HG03045 (cell line): ENCODE data around the gene SPRED1.
"Not testable (repeated sequence)": the region's sequence is repeated elsewhere in the genome, so short reads cannot be mapped to it uniquely, and the experiment has no call there.

Experiments
- ATAC-seq: cut with Tn5 transposase; IDR thresholded peaks from one replicate; pipeline ENCODE4 v1.9.1; 2021; ENCODE audit warnings: mild to moderate bottlenecking, moderate library complexity; ENCODE audit not compliant: unreplicated experiment

SPRED1 gene

DNA sequence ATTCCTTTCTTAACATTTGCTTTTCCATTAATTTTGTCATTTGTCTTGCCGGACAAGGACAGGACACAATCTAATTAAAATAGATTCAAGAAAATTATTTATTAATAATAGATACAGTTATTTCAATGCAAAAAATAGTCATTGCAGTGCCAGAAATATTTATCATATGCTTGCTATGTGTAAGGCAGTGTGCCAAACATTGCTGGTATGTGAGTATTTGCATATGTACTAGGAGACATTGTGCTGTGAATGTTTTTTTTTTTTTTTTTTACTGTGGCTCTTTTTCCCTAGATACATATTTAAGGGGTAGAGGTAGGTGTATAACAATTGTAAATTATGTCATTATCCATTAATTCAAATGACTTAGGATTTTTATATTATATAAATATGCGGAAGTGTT is 23.3 kb downstream of the SPRED1 start:
- no peak for ATAC-seq

DNA sequence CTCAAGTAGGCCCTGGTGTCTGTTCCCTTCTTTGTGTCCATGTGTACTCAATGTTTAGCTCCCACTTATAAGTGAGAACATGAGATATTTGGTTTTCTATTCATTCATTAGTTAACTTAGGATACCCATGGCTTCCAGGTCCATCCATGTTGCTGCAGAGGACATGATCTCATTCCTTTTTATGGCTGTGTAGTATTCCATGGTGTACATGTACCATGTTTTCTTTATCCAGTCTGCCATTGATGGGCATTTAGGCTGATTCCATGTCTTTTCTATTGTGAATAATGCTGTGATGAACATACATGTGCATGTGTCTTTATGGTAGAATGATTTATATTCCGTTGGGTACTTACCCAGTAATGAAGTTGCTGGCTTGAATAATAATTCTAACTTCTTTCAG is 24.6 kb downstream of the SPRED1 start:
- not testable (repeated sequence) for ATAC-seq

DNA sequence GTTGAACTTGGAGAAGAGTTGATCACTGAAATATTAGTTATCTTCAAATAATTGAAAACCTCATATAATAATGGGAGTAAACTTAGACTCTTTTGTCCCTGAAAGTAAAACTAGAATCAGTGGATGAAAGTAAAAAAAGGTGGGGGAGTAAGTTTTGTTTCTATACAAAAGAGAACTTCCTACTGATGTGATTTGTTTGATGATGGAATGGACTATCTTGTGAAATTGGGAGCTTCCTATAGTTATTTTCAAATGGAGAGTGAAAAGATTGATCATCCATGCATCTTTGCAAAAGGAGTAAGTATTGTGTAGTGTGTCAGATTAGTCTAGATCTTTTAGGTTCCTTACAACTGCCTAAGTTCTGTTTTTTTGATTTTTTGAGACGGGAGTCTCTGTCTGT is 28.4 kb downstream of the SPRED1 start:
- no peak for ATAC-seq

DNA sequence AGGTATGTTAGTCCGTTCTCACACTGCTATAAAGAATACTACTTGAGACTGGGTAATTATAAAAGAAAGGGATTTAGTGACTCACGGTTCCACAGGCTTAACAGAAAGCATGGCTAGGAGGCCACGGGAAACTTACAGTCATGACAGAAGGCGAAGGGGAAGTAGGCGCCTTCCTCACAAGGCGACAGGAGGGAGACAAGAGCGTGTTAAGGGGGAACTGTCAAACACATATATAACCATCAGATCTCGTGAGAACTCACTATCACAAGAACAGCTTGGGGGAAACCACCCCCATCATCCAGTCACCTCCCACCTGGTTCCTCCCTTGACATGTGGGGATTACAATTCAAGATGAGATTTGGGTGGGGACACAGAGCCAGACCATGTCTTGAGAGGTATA is 30.4 kb downstream of the SPRED1 start:
- ATAC-seq, result no peak

DNA sequence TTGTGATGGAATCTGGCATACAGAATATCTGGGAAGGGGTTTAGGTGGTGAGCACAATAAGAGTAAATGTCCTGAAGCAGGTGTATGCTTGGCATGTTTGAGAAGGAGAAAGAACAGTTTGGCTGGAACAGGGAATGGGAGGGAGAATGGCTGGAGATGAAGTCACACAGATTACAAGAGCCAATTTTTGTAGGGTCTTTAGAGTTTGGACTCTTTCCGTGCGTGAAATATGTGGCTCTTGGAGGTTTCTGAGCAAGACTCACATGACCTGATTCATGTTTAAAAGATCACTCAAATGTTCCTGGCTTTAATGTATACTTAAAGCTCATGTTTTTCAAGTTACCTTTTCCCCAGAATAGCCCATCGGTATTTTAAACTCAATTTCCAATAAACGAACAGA is 32.8 kb downstream of the SPRED1 start:
- no peak for ATAC-seq

DNA sequence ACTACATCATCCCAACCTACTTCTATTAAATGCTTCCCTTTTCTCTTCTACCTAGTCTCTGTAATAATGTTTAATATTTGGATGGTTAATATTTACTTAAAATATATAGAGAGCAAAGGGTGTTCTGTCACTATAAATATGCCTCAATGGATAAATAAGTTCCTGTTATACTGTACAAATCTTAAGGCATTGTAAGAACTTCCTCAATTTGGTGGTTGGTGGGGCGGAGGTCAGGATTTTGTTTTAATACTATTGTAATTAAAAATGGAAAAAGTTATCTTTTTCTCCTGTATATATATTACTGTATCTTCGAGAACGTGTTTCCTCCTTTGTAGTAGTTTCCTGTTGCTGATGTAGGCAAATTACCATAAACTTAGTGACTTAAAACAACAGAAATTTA is 41.5 kb downstream of the SPRED1 start:
- no peak for ATAC-seq

DNA sequence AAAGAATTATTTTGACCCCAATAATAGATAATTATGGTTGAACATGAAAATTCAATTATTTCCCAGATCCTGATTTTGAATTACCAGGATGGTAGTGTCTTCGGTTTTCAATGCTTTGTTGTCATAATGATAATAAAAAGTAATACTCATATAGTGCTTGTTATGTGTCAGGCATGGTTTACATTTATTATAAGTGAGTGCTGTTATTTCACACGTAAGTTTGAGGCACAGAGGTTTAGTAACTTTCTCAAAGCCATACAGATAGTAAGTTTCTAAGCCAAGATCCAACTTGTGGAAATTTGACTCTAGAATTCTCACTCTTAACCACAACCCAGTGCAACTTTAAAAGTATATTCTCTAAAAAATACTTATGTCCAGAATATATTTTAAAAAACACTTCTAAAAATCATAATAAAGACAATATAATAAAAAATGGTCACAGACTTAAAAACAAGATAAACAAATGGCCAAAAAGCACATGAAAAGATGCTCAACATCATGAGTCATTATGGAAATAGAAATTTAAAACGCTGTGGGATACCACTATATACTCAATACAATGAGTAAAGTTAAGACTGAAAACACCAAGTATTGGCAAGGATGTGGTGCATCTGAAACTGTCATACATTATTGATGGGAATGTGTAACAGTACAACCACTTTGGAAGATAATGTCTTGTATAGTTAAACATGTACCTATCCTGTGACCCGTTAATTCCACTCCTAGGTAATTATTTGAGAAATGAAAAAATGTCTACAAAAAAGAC is 45.2 kb downstream of the SPRED1 start:
- no peak for ATAC-seq

DNA sequence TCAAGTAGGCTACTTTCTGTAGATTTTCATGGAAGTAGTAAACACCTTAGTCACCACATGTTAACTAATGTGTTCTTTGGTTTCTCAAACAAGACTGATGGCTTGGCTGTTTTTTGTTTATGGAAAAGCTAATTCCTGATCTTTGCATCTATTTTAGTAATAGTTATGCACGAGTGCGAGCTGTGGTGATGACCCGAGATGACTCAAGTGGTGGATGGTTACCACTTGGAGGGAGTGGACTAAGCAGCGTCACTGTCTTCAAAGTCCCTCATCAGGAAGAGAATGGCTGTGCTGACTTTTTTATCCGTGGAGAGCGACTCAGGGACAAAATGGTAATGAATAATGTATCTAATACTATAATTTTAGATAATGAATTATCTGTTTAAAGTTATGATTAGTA is 46.6 kb downstream of the SPRED1 start:
- no peak for ATAC-seq

DNA sequence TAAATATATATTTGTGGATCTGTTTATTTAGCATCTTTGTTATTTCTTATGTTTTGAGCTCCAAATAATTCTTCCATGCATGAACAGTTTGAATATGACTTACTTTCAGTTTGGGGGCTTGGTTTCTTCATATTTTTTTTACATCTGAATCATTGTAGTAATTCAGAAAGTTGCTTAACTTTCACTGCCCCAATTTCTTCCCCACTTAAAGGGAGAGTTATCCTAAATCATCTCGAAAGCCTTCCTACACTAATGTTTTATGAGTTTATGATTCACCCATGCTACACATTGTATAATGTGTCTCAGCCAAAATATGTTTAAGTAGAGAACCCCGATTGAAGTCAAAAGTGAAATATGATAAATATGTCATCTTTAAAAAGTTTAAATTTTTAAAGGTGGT is 47.8 kb downstream of the SPRED1 start:
- no peak for ATAC-seq

DNA sequence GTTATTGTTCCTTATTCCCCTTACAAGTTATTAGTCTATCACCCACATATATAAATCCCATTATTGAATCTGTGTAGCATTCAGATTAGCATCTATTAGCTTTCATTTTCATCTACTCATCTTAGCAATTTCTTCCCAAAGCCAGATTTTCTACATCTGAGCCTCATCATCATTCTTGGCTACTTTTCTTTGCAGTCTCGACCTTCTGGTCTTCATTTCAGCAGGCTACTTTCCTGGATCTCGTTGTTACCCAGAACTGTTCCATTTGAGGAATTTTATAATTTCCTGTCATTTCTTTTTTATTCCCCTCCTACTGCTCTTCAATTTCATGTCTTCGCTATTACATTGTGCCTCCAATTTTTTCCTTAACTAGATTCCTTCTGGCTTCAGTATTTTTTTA is 51.8 kb downstream of the SPRED1 start:
- no peak for ATAC-seq

DNA sequence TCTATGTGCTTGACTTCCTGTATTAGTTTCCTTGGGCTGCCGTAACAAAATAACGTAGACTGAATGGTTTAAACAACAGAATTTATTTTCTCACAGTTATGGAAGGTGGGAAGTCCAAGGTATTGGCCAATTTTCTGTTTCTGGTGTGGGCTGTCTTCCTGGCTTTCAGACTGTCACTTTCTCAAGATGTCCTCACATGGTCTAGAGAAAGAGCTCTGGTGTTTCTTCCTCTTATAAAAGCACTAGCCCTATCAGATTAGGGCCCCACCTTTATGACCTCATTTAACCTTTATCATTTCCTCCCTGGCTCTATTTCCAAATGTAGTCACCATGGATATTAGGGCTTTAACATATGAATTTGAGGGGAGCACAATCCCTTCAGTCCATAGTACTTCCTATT is 54.6 kb downstream of the SPRED1 start:
- no peak for ATAC-seq

DNA sequence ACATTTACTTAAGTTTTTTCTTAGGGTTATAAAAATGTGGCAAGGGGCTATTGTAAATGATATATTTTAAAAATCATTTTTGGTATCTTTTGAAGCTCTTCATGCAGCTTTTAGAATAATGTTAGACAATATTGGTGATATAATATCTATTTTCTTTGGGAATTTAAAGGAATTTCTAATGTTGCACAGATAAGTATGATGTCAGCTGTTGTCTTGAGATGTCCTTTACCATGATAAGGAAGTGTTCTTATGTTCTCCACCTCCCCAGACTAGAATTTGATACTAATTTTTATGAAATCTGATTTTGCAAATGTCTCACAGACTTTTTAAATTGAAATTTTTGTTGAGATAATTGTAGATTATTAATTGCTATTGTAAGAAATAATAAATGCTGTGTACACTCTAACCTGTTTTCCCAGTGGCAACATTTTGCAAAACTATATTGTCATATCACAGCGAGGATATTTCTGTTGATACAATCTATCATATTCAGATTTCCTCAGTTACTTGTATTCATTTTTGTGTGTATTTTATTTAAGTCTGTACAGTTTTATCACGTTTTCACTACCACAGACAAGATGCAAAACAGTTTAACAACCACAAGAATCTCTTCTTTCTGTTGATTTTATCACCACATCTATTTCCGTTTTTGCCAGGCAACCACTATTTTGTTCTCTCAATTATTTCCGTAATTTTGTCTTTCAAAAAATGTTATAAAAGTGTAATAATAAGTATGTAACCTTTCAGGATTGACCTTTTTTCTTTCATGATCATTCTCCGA is 55.4 kb downstream of the SPRED1 start:
- no peak for ATAC-seq

DNA sequence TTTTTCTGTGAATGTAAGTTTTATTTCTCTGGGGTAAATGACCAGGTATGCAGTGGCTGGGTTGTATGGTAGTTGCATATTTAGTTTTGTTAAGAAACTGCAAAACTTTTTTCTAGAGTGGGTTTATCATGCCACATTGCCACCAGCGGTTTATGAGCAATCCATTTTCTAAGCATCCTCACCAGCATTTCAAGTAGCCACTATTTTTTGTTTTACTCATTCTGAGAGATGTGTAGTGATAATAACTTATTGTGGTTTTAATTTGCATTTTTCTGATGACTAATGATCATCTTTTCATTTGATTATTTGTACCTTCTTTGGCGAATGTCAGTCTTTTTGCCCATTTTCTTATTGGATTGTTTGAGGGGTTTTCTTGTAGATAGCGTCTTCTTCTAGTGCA is 56.2 kb downstream of the SPRED1 start:
- no peak for ATAC-seq

DNA sequence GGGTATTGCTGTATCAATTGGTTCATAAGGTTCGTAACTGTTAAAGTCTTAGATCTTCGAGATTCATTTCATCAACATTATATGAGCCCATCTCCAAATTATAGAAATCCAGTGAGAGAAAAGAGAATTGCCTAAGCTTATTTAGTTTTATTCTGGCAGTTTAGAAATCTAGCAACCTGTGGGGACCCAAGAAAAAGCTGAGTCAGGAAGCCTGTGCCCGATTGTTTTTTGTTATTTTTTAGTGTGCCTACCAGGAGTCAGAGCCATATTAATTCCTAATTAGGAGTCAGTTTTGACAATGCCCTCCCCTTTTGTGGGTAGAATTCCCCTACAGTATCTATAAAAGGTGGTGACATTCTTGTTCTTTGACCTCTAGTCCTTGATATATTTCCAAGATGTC is 59.6 kb downstream of the SPRED1 start:
- no peak for ATAC-seq

DNA sequence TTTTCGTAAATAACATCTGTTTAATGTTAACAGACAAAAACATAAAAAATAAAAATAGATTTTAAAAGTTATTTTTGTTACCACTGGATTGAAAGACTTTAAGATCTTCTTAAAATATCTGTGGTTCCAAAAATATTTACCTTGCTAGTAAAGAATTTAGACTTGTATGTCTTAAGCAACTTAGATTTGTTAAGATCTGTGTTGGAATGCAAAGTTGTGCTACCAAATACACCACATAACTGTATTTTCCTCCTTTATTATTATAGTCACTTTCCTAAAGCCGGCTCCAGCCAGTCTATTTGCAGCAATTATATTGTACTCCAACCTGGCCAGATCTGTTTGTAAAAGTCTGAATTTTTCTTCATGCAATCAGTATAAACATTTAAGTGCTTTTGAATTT is 63.7 kb downstream of the SPRED1 start:
- no peak for ATAC-seq

DNA sequence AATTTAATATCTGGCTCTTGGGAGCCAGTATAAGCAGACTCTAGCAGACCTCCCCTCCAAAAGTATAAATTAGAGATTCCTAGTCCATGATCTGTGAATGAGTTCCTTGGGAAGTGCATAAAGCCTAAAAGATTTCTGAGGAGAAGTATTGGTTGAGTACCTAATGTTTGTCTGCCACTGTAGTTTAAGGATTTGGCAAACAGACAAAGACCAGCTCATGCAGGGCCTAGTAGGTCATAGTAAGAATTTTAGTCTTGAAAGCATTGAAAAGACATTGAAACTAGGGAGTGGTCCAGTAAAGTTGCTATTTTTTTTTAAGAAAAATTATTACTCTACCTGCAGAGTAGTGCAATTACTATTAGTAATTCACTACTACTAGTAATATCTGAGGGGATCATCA is 67.5 kb downstream of the SPRED1 start:
- ATAC-seq, result no peak

DNA sequence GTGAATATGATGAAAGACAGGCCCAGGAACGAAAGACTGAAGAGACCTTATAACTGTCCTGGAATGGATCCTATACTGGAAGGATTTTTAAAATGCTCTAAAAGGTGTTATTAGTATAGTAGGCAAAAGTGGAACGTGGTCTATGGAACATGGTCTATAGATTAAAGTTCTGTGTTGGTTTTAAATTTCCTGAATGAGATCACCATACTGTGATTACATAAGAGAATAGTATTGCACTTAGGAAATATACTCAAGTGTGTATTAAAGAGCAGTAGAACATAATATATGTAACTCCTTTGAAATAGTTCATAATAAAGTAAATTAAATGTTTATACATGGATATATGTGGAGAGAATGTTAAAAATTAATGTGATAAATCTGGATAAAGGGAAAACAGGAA is 68.2 kb downstream of the SPRED1 start:
- ATAC-seq, result no peak

DNA sequence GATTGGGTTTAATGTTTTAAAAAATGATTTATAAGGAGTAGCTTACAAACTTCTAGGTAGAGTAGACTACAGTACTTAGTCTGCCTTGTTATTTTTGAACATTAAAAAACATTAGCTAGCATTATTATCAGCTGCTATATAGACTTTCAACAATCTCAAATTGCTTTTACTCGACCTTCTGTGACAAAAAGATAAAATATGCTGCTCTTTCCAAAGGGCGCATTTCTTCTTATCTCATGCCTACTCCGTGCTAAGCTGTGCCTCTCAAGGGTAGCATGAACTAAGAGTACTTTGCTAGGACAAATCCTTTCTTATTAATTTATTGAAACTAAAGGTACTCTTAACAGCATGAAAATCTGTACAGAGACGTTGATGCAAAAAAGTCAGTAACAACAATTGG is 71.3 kb downstream of the SPRED1 start:
- ATAC-seq, result no peak

DNA sequence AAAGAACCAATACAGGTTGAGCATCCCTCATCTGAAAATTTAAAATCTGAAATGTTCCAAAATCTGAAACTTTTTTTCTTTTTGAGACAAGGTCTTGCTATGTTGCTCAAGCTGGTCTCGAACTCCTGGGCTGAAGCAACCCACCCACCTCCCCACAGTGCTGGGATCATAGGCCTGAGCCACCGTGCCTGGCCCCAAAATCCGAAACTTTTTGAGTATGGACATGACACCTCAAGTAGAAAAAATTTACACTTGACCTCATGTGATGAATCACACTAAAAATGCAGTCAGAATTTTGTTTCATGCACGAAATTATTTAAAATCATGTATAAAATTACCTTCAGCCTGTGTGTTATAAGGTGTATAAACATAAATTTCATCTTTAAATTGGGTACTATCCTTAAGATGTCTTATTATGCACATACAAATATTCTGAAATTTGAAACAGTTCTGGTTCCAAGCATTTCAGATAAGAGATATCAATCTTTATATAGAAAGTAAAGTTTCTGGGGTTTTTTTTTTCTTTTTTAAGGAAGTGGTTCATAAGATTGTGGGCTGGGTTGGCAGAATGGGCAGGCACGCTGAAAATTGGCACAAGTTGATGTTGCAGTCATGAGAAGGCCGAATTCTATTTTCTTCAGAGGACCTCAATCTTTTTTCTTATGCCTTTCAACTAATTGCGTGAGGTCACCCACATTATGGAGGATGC is 72.5 kb downstream of the SPRED1 start:
- ATAC-seq, result no peak

DNA sequence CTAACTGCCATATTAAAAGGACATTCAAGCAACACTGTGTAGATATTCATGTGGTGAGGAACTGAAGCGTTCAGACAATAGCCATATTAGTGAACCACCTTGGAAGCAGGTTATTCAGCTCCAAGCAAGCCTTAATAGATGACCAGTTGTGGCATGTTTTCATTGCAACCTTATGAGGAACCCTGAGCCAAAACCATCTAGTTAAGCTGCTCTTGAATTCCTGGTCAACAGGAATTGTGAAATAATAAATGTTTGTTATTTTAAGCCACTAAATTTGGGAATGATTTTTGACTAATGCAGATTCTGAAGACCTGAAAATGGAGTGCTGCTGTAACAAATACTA is 73.0 kb downstream of the SPRED1 start:
- no peak for ATAC-seq

DNA sequence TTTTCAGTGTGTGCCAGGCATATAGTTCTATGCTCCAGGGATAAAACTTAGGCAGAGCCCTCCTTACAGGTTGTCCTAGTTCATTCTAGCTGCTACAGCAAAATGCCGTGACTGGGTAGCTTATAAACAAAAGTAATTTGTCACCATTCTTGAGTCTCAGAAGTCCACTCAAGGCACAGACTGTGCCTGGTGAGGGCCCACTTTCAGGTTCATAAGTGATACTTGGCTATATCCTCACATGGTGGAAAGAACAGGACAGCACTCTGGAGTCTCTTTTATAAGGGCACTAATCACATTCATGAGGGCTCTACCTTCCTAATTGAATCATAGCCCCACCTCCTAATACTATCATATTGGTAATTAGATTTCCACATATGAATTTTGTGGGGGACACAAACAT is 80.1 kb downstream of the SPRED1 start:
- no peak for ATAC-seq

DNA sequence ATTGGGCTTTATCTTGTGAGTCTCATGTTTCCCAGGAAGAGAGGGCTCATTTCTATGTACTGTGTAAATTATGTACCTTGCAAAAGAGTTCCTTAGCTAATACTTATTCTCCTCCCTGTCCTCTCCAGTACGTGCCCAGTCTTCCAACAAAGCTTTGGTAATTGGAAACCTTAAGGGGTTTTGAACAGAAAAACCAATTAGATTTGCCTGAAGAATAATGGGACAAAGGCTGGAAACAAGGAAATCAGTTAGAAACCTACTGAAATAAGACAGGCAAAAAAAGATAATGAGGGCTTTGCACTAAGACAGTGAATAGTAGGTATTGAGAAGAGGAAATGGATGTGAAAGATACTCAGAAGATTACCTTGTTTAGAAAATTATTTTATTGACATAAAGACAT is 82.5 kb downstream of the SPRED1 start:
- ATAC-seq, result no peak
